Measurements from ENCODE around the gene GALNTL6. TPM values are rescaled to one million over a fixed set of nuclear protein-coding genes. Genes with fewer than 3 reads are reported as not detected.

GALNTL6 gene
- total and polyA plus RNA-seq, 2 experiments from 2014 or later = not detected

DNA sequence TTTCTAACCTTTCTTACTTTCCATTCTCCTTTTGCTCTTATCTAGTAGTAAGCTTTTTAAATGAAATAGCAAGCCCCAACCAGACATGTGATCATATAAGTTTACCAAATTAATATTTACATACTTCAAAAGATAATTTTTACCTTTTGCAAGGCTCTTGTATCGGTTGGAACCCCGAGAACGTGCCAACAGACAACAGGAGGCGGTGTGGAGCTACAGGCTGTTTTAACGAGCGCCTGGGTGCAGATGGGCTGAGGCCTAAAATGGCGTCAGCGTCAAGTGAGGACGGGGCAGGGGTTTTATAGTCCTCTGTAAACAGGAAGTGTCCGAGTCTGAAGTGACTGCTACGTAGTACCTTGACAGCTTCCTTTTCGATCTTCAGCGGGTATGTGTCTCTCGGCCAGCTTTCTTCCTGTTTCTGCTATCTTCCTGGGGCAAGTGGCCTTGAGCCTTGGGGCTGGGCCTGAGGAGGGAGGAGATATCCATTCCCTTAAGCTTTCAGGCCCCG is 342.7 kb downstream of the GALNTL6 start:
- peaks cover 5% of the 10 kb centered on the region for H3K4me1 ChIP-seq (ENCODE audit: low read depth)
- H3K36me3 ChIP-seq = no peaks in the 10 kb centered on the region
- H3K27me3 ChIP-seq = no peaks in the 10 kb centered on the region
- TF ChIP-seq, protein P1, sequence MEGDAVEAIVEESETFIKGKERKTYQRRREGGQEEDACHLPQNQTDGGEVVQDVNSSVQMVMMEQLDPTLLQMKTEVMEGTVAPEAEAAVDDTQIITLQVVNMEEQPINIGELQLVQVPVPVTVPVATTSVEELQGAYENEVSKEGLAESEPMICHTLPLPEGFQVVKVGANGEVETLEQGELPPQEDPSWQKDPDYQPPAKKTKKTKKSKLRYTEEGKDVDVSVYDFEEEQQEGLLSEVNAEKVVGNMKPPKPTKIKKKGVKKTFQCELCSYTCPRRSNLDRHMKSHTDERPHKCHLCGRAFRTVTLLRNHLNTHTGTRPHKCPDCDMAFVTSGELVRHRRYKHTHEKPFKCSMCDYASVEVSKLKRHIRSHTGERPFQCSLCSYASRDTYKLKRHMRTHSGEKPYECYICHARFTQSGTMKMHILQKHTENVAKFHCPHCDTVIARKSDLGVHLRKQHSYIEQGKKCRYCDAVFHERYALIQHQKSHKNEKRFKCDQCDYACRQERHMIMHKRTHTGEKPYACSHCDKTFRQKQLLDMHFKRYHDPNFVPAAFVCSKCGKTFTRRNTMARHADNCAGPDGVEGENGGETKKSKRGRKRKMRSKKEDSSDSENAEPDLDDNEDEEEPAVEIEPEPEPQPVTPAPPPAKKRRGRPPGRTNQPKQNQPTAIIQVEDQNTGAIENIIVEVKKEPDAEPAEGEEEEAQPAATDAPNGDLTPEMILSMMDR (IDR thresholded peaks at IDR 0.05; ENCODE audit: low read depth, low read length) = no peak
- no peak overlapping the region for H3K4me3 ChIP-seq
- no peak overlapping the region for H3K27ac ChIP-seq
- DNase-seq (ENCODE audit: low read depth in 1 of 2, low spot score in 1 of 2) = no peak
- H3K9me3 ChIP-seq (ENCODE audit: low read depth) = no peaks in the 10 kb centered on the region

DNA sequence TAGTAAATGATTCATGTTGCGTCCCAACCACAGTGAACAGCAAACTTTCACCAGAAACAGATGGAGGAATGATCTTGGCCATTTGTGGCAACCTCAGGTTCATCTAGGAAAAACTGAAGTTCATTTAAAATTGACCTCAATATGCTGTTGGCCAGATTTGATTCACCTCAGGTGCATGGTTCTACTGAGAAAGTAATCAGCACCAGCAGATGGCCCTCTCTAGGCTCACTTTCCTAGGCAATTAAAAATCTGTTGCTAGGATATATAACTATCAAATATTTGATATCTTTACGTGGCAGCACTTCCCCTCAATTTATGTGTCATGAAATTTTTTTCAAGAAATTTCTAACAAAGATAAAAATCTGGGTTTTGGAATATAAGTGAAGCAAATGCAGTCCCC is 344.7 kb downstream of the GALNTL6 start:
- Histone ChIP-seq H3K27ac (no peak overlapping the region), H3K9me3 (ENCODE audit: low read depth) (no peaks in the 10 kb centered on the region), H3K36me3 (no peaks in the 10 kb centered on the region), H3K4me3 (no peak overlapping the region), H3K4me1 (ENCODE audit: low read depth) (no peaks in the 10 kb centered on the region), H3K27me3 (no peaks in the 10 kb centered on the region)
- no peak for DNase-seq (ENCODE audit: low read depth in 1 of 2, low spot score in 1 of 2)
- TF ChIP-seq, protein P1 (IDR thresholded peaks at IDR 0.05; ENCODE audit: low read depth, low read length) = no peak

DNA sequence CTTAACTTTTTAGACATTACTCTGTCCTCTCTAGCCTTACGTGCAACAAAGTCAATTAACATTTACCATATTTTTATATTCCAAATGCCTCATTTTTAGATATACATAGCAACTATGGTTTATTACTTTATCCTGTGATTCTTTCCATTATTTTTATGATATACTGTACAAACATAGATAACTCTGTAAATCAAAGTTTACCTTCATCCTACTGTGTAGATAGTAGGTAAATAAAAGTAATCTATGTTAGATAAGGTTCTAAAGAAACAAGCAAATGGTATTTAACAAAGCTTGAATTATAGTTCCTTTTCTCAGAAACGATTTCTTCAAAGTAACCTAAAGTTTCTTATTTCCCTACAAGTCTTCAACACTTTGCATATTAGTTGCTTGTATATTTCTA is 350.0 kb downstream of the GALNTL6 start:
- no peak overlapping the region for H3K4me3 ChIP-seq
- H3K9me3 ChIP-seq (ENCODE audit: low read depth) = no peaks in the 10 kb centered on the region
- no peaks in the 10 kb centered on the region for H3K27me3 ChIP-seq
- TF ChIP-seq, protein P1 (IDR thresholded peaks at IDR 0.05; ENCODE audit: low read depth, low read length) = no peak
- no peak overlapping the region for H3K27ac ChIP-seq
- H3K4me1 ChIP-seq (ENCODE audit: low read depth) = no peaks in the 10 kb centered on the region
- H3K36me3 ChIP-seq = no peaks in the 10 kb centered on the region
- no peak for DNase-seq (ENCODE audit: low read depth in 1 of 2, low spot score in 1 of 2)

DNA sequence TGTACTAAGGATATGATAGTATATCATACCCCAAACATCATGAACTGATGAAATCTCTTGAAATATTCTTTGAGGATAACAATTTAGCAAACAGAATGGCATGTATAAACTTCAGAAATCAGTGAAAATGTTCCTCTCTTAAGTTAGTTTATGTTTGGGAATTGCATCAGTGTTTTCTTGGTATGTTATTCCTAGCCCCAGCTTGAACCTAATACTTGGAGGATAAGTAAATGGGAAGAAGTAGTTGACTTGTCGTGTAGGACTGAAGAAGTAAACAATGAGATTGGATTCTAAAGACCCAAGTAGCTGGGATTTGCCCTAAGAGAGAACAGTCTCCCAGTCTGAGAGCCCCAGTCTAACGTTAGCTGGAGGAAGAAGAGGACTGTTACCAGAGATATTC is 355.7 kb downstream of the GALNTL6 start:
- TF ChIP-seq, protein P1 (IDR thresholded peaks at IDR 0.05; ENCODE audit: low read depth, low read length) = no peak
- Histone ChIP-seq H3K36me3 (no peaks in the 10 kb centered on the region), H3K4me3 (no peak overlapping the region), H3K27me3 (no peaks in the 10 kb centered on the region), H3K27ac (no peak overlapping the region), H3K9me3 (ENCODE audit: low read depth) (no peaks in the 10 kb centered on the region), H3K4me1 (ENCODE audit: low read depth) (no peaks in the 10 kb centered on the region)
- no peak for DNase-seq (ENCODE audit: low read depth in 1 of 2, low spot score in 1 of 2)

DNA sequence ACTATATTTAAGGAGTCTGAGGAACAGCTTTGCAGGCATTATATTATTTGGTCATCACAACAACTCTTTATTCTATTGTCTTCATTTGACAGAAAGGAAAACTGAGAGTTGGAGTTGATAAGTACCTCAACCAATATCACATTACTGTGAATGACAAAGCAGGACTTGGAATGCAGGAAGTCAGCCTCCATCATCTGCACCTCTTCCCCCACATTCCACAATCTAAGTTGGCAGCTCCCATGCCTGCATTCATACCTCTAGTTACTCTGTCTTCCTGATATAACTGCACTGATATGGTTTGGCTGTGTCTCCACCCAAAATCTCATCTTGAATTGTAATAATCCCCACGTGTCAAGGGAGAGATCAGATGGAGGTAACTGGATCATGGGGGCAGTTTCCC is 356.7 kb downstream of the GALNTL6 start:
- no peak for DNase-seq (ENCODE audit: low read depth in 1 of 2, low spot score in 1 of 2)
- no peak overlapping the region for H3K4me3 ChIP-seq
- no peaks in the 10 kb centered on the region for H3K4me1 ChIP-seq (ENCODE audit: low read depth)
- no peaks in the 10 kb centered on the region for H3K27me3 ChIP-seq
- H3K27ac ChIP-seq = no peak overlapping the region
- no peaks in the 10 kb centered on the region for H3K9me3 ChIP-seq (ENCODE audit: low read depth)
- TF ChIP-seq, protein P1 (IDR thresholded peaks at IDR 0.05; ENCODE audit: low read depth, low read length) = no peak
- H3K36me3 ChIP-seq = no peaks in the 10 kb centered on the region

DNA sequence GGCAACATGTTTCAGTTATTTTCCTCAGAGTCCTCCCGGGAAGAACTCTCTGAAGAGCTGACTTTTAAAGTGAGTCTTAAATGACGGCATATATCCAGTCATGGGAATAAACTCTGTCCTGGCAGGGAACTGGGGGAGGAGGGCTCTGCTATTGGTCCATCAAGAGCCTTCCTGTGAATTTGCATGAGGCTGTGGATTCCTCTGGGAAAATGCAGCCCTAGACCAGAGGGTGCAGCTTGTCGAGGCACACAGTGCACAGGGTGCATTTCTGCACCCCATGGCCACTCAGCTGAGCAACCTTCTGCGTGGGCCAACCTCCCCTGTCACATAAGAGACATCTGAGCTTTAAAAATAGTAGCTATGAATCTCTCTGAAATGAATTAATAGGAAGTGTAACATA is 360.0 kb downstream of the GALNTL6 start:
- no peak overlapping the region for H3K27ac ChIP-seq
- no peak for DNase-seq (ENCODE audit: low read depth in 1 of 2, low spot score in 1 of 2)
- H3K9me3 ChIP-seq (ENCODE audit: low read depth) = no peaks in the 10 kb centered on the region
- TF ChIP-seq, protein P1 (IDR thresholded peaks at IDR 0.05; ENCODE audit: low read depth, low read length) = no peak
- no peaks in the 10 kb centered on the region for H3K4me1 ChIP-seq (ENCODE audit: low read depth)
- H3K36me3 ChIP-seq = no peaks in the 10 kb centered on the region
- H3K4me3 ChIP-seq = no peak overlapping the region
- no peaks in the 10 kb centered on the region for H3K27me3 ChIP-seq

All from cardiac muscle cell (in vitro differentiated cells and primary cell).